PC-3 (cell line): ENCODE results near the gene KREMEN2.

Experiments used
- CTCF ChIP-seq: fragments of 300-600 bp; sonication (generic); conservative IDR thresholded peaks from 2 replicates; pipeline ENCODE4 v1.5.1; 2017; ENCODE audit warnings: antibody characterized with exemption, low read depth, mild to moderate bottlenecking, low read length
- EZH2 ChIP-seq: fragments of 300-600 bp; sonication (generic); IDR thresholded peaks from one replicate; pipeline ENCODE4 v1.6.1; 2017; ENCODE audit warnings: antibody characterized with exemption, mild to moderate bottlenecking, low read length; ENCODE audit not compliant: unreplicated experiment

GRCh38 chr16:2949705-2950352 is 14.2 kb upstream of the KREMEN2 start:
- no peak for TF ChIP-seq CTCF
- no peak for TF ChIP-seq EZH2
